NCI-H128 (cell line): ENCODE results near the gene LNX1.

ENCODE experiments used
- DNase-seq: peaks from one replicate; lab custom pipeline; 2025; ENCODE audit not compliant: unreplicated experiment; lab: John Stamatoyannopoulos, UW

LNX1 gene

GRCh38 chr4:53574528-53574927, 16.8 kb downstream of the LNX1 start:
- no peak for DNase-seq

GRCh38 chr4:53573696-53574095, 17.6 kb downstream of the LNX1 start:
- no peak for DNase-seq

GRCh38 chr4:53572600-53572994, 18.7 kb downstream of the LNX1 start:
- DNase-seq = no peak

- DNase-seq = no peak
These were observed 19.2 kb downstream of the LNX1 start for GRCh38 chr4:53571936-53572599.

GRCh38 chr4:53563824-53564223, 27.5 kb downstream of the LNX1 start:
- DNase-seq = no peak

- no peak for DNase-seq
These were observed 28.9 kb downstream of the LNX1 start for GRCh38 chr4:53562409-53562808.

- no peak for DNase-seq
These were observed 32.2 kb downstream of the LNX1 start for GRCh38 chr4:53559021-53559620.

- no peak for DNase-seq
These were observed 33.1 kb downstream of the LNX1 start for GRCh38 chr4:53558065-53558801.

GRCh38 chr4:53557669-53558064, 33.6 kb downstream of the LNX1 start:
- DNase-seq = no peak

- DNase-seq = no peak
These were observed 34.6 kb downstream of the LNX1 start for GRCh38 chr4:53556651-53557050.

GRCh38 chr4:53553486-53554210, 37.6 kb downstream of the LNX1 start:
- no peak for DNase-seq

- DNase-seq = no peak
These were observed 38.6 kb downstream of the LNX1 start for GRCh38 chr4:53552711-53553110.

GRCh38 chr4:53551958-53552357, 39.3 kb downstream of the LNX1 start:
- DNase-seq = no peak

GRCh38 chr4:53551281-53551864, 39.9 kb downstream of the LNX1 start:
- no peak for DNase-seq

GRCh38 chr4:53548662-53549061, 42.6 kb downstream of the LNX1 start:
- no peak for DNase-seq

GRCh38 chr4:53547983-53548382, 43.3 kb downstream of the LNX1 start:
- no peak for DNase-seq

- DNase-seq = no peak
These were observed 45.2 kb downstream of the LNX1 start for GRCh38 chr4:53545942-53546581.

GRCh38 chr4:53545273-53545672, 46.0 kb downstream of the LNX1 start:
- no peak for DNase-seq

GRCh38 chr4:53543561-53543960, 47.7 kb downstream of the LNX1 start:
- no peak for DNase-seq

GRCh38 chr4:53541577-53542206, 49.6 kb downstream of the LNX1 start:
- no peak for DNase-seq
